NCI-H1694 (cell line): ENCODE measurements around the gene FAM114A2.

Experiments
- DNase-seq: peaks from one replicate; lab custom pipeline; 2025; lab: John Stamatoyannopoulos, UW

The FAM114A2 gene

DNA sequence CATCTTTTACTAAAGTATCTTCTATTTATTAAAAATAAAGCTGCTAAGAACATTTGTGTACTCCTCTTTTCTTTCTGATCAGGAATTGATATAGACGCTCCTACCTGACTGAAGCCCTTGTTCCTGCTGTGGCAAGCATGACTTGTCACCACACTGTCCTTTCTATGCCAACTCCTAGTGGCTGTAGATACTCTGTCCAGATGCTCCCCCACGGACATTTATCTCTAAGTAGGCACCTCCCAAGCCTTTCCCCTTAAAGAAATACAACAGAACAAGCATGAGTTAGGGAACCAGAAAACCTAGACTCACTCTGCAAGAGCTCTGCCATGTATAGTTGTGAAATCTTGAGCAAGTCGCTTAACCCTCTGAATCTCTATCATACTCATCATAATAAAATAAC lies 53.2 kb downstream of the FAM114A2 start:
- no peak for DNase-seq

GRCh38 chr5:153983885-153984284 lies 54.8 kb downstream of the FAM114A2 start:
- no peak for DNase-seq

GRCh38 chr5:153981905-153982605 lies 56.7 kb downstream of the FAM114A2 start:
- no peak for DNase-seq

DNA sequence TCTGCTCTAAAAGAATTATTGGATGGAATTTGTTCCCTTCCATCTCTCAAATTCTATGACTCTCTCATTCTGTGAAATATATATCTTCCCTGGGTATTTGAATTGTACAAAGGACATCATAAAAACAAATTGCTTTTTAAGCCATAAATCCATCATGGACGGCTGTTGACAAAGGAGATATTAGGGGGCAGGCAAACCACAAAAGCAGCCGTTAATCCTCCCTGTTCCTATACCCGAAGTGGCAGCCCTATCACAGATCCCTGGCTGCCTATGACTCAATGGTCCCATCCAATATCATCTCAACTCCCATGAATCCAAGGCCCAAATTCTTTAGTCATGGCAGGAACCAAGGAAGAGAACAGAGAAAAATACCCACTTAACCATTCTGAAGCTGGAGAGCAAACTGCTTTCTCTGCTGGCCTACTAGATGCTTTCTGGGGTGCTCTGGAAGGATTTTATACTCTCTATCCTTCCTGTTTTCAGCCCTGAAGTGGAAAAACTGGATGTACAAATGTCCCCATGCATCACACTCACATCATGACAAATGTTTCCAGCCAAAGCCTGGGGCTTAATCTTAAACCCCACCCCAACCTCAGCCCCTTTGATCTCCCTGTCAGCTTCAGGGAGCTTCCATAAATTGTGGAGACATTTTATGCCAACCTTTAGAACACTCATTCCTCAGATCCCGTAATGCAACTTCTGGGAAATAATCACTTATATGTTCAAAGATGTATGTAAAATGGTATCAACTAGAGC lies 59.5 kb downstream of the FAM114A2 start:
- DNase-seq: no peak

- DNase-seq: no peak
Observed at GRCh38 chr5:153974813-153975163, 63.9 kb downstream of the FAM114A2 start.

DNA sequence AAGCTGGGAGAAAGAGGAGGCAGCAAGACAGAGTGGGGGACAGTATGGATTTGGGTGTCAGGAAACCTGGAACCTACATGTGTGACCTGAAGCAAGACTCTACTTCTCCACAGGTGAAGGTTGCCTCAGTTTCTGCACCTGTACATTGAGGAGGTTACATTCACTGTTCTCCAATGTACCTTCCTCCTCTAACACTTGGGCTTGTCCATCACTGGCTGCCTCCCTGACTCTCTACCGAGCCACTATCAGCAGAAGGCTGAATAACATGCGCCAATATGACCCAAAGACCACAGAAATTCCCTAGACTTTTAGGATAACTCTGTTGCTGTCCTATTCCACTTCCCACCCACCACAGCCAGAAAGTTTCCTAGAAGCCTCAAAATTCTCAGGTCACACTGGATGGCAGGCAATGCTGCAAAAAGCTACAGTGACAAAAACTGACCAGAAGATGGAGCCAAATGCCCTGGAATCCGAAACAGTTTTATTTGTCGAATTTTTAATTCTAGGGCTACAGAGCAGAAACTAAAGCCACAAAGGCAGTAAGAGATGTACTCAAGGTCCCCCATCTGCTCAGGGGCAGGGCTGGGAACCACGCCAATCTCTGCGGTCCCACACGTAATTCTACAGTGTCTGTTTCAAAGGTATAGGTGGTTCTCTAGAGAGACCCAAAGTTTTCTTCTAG lies 64.4 kb downstream of the FAM114A2 start:
- peak; percentile 64 for DNase-seq

DNA sequence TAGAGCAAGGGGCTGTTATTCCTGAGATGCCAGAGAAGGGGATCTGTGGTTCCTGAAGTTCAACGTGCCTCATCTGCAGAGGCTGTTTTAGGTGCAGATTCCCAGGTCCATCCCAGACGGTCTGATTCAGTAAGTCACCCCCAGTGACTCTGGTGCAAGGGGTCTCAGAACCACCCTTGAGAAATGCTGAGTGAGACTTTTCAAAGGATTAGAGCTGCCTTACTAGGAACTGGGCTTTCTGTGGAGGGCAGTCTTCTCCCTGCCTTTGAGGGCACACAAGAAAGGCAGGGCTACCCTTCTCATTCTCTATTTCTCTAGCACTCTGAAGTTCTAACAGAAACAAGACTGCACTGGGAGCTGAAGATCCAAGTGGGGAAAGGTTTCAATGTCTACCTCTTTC lies 66.5 kb downstream of the FAM114A2 start:
- DNase-seq: no peak

GRCh38 chr5:153970496-153970895 lies 68.2 kb downstream of the FAM114A2 start:
- DNase-seq: no peak

GRCh38 chr5:153969563-153969895 lies 69.2 kb downstream of the FAM114A2 start:
- DNase-seq: no peak

- DNase-seq: no peak
Observed at GRCh38 chr5:153968761-153969562, 69.7 kb downstream of the FAM114A2 start.

GRCh38 chr5:153964880-153965645 lies 73.6 kb downstream of the FAM114A2 start:
- DNase-seq: peak; percentile 34

DNA sequence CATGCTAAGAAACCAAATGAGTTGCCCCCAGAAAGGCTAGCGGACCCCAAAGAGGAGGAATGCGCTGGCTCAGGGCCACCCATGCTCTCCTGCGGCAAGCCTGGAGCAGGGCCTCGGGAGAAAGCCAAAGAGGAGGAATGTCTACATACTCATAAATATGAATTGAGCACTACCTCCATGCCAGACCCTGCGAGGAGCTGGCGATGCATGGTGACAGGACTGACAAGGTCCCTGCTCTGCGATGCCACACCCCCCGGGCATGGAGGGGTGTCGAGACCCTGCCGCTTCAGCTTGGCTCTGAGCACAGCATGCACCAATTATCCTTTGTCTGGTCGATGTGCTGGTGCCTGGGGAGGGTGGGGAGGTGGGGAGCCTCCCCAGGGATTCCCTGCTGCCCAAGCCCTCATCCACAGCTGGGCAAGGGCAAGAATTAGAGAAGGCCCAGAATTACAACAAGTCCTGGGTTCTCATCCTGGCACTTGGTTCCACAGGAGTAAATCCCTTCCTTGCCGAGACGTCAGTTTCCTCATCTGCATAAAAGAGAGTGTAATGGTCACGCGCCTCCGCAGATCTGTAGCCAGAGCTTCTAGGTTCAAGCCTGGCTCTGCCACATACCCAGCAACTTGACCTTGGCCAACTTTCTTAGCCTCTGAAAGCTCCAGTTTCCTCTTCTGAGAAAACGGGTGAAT lies 74.4 kb downstream of the FAM114A2 start:
- DNase-seq: no peak

DNA sequence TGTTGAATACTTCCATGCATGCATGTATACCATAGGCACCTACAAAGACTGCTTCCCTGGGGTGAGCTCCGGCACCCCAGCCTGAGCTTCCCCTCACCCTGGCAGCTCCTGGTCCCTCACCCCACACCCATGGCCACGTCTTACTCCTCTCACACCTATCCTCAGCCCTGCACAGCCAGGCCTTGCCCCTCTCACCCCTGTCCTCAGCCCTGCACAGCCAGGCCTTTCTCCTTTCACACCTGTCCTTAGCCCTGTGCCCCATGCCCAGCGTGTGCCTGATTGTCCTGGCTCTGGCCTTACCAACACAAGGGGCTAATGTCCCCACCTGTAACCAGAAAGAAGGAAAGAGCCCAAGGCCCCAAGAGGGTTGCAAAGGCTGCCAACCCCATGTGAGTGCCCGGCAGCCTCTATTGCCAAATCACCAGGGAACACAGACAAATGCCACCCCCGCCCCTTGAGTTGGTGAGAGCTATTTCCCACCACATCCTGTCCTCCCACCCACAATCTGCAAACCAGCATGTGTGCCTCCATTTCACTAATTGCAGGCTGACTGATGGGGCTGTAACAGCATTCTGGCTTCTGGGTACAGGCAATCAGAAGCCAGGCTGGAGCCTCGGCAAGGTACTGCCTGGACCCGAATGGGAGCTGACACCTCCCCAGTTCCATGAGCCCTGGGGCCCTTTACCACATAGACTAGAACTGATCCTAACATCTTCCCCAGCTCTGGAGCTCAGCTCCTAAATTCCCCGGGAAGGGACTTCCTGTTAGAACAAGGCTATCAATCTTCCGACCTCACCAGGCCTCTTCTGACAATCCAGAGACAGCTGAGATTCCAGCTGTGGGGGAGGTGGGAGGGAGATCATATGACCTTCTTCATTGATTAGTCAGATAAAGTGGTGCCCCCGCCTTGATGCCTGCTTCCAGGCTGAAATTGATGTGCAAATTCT lies 78.2 kb downstream of the FAM114A2 start:
- DNase-seq: no peak

DNA sequence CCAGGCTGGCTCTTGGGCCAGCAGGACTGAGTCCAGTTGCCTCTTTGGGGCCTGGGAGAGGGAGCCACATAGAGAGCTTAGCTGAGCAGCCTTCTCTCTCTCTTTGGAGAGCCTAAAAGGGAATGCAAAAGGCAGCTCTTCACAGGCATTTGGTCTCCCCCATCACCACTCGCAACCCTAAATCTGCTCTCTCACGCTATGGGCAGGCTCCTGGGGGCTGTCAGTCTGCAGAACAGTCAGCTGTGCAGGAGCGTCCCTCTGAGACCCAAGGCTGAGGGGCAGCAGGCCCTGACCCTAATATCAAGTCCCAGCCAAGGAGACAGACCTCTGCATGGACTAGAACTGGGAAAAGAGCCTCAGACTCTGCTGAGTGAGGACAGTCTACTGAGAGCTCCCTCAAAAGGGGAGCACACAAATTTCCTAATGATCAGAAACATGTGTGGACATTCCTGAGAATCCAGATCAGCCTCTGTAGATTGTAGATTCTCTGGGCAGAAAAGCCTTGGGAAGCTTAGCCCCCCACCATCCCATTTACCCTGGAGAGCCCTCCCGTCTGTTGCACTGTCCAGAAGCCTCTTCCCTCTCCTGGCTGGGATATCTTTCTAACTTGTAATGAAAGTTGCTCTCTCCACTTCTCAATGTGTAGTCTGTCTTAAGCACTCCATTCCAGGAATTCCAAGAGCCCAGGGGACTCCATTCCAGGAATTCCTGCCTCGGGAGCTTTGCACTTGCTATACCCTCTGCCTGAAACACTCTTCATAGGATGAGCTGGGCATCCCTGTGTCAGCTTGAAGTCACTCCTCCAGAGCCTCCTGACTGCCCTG lies 79.4 kb downstream of the FAM114A2 start:
- no peak for DNase-seq

- DNase-seq: no peak
Observed at GRCh38 chr5:153957205-153957604, 81.5 kb downstream of the FAM114A2 start.

DNA sequence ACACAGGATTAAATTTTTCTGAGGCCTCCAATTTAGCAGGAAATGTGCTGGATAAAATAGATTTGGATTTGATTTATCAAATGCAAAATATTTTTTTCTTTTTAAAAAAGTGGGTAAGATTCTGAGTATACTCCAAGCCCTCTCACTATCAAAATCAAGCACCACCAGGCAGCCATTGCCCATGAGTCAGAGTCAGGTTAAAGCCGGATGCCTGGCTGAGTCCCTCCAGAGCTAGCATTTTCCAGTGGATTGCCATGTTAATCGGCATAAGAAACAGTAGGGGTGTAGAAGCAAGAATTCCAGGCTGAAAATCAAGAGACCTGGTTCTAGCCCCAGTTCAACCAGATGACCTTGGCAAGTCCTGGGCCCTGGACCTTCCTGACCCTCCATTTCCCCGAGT lies 85.3 kb downstream of the FAM114A2 start:
- DNase-seq: no peak

- DNase-seq: no peak
Observed at GRCh38 chr5:153952893-153953292, 85.8 kb downstream of the FAM114A2 start.

DNA sequence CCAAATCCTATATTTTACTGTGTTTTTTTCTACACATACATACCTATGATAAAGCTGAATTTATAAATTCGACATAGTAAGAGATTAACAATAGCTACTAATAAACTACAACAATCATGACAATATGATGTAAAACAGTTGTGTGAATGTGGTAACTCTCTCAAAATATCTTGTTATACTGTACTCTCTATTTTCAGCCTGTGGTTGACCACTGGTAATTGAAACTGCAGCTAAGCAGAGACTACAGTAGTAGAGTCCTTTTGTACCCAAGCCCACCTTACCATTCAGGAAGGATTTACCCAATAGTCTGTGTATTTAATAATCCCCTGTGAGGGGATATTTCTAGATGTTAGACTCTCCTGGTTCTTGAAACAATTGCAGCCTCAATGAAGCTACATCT lies 86.7 kb downstream of the FAM114A2 start:
- no peak for DNase-seq

GRCh38 chr5:153941265-153941664 lies 97.4 kb downstream of the FAM114A2 start:
- DNase-seq: no peak
